Measurements from ENCODE around the gene TMEM117.
"Not testable (repeated sequence)": the region's sequence is repeated elsewhere in the genome, so short reads cannot be mapped to it uniquely, and the experiment has no call there.

The TMEM117 gene

GRCh38 chr12:44031472-44032185 is 195.7 kb downstream of the TMEM117 start:
- no peak for DNase-seq

GRCh38 chr12:44034906-44035305 is 199.0 kb downstream of the TMEM117 start:
- DNase-seq: no peak

GRCh38 chr12:44036875-44037443 is 201.1 kb downstream of the TMEM117 start:
- no peak for DNase-seq

- no peak for DNase-seq
Measured at GRCh38 chr12:44038411-44038810, 202.5 kb downstream of the TMEM117 start.

- DNase-seq: not testable (repeated sequence)
Measured at GRCh38 chr12:44044491-44044890, 208.6 kb downstream of the TMEM117 start.

- no peak for DNase-seq
Measured at GRCh38 chr12:44046732-44047417, 211.0 kb downstream of the TMEM117 start.

GRCh38 chr12:44052554-44052953 is 216.7 kb downstream of the TMEM117 start:
- no peak for DNase-seq

GRCh38 chr12:44053549-44054127 is 217.8 kb downstream of the TMEM117 start:
- DNase-seq: no peak

- no peak for DNase-seq
Measured at GRCh38 chr12:44054281-44054680, 218.4 kb downstream of the TMEM117 start.

GRCh38 chr12:44058366-44058765 is 222.5 kb downstream of the TMEM117 start:
- DNase-seq: no peak

GRCh38 chr12:44059476-44059875 is 223.6 kb downstream of the TMEM117 start:
- DNase-seq: no peak

- no peak for DNase-seq
Measured at GRCh38 chr12:44063671-44064070, 227.8 kb downstream of the TMEM117 start.

- no peak for DNase-seq
Measured at GRCh38 chr12:44076871-44077270, 241.0 kb downstream of the TMEM117 start.

GRCh38 chr12:44077294-44077693 is 241.4 kb downstream of the TMEM117 start:
- no peak for DNase-seq

GRCh38 chr12:44078273-44078672 is 242.4 kb downstream of the TMEM117 start:
- no peak for DNase-seq

GRCh38 chr12:44088647-44089046 is 252.8 kb downstream of the TMEM117 start:
- no peak for DNase-seq

GRCh38 chr12:44091948-44092606 is 256.2 kb downstream of the TMEM117 start:
- DNase-seq: no peak

GRCh38 chr12:44098786-44099185 is 262.9 kb downstream of the TMEM117 start:
- DNase-seq: no peak

GRCh38 chr12:44099486-44099885 is 263.6 kb downstream of the TMEM117 start:
- no peak for DNase-seq

GRCh38 chr12:44100264-44100663 is 264.4 kb downstream of the TMEM117 start:
- no peak for DNase-seq

- no peak for DNase-seq
Measured at GRCh38 chr12:44101475-44101874, 265.6 kb downstream of the TMEM117 start.

- DNase-seq: no peak
Measured at GRCh38 chr12:44114906-44115305, 279.0 kb downstream of the TMEM117 start.

- DNase-seq: no peak
Measured at GRCh38 chr12:44117337-44117736, 281.5 kb downstream of the TMEM117 start.

Measured in Kasumi-1 (cell line).